Colon (tissue), 2 donors: ENCODE results near the gene ONECUT3.
"Not testable (repeated sequence)": the region's sequence is repeated elsewhere in the genome, so short reads cannot be mapped to it uniquely, and the experiment has no call there.

Experiments used
- FAIRE-seq: peaks from 2 replicates; lab custom pipeline; 2012; peaks lifted over from hg19 to GRCh38; lab: Jason Lieb, UNC
- donor health status: control.
- donor health status: control.

The ONECUT3 gene

DNA sequence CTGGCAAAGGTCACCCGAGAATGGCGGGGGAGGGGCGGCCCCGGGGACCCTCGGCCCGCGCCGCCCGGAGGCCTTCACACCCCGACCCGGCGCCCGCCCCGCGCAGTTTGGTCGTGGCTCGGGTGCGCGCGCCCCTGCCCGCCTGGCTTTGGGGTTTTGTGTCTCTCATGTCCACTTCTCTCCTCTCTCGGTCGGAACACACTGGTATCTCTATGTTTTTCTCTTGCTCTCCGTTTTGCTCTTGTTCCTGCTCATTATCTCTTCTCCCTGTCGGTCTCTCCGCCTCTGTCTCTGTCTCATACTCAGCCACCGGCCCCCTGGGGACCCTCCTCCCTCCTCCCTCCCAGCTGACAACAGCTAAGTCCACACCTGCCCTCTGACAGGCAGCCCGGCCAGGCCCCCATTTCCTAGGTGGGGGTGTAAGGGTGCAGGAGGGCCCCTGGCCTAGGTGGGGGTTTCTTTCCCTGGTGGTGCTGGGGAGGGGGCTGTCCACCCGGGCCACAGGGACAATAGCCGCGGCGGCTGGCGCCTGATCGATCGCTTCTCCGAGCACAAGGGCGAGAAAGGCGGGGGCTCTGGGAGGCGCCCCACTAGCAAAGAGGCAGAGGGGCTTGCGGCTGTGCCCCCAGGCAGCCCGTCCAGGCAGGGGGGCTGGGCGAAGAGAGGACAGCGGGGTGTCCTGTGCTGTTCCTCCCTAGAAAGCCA lies 2.3 kb downstream of the ONECUT3 start:
- no peak for FAIRE-seq

- no peak for FAIRE-seq
Observed at GRCh38 chr19:1756264-1756663, 3.0 kb downstream of the ONECUT3 start.

- FAIRE-seq: no peak
Observed at GRCh38 chr19:1756705-1757465, 3.6 kb downstream of the ONECUT3 start.

DNA sequence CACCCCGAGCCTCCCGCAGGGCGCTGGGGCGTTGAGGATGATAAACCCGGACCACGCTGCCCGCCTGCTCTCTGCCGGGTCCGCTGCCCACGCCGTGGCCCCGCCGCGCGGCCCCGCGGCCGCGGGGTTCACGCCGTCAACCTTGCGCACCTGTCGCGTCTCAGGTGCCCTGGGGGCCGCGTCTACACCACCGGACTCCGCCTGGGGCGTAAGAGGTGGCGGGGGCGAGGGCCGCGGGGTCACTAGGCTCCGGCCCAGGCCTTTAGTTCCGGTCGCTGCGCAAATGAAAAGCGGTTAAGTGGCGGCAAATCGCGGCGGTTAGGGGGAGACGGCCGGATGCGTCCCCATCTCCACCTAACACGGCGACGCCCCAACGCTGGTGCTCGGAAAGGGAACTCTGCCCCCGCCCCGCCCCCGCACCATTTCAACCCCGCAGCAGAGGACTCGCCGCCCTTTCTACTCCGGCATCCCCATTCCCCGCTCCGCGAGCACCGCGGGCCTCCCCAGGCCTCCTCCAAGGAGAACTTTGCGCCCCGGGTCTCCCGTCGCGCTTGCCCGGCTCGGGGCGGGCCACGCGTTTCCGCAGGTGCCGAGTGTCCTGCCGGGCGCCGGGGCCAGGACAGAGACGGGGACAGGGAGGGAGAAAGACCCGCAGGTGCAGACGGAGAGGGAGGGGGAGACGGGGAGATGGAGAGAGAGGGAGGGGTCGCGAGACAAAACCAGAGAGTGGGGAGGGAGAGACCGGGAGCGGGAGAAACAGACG lies 4.3 kb downstream of the ONECUT3 start:
- FAIRE-seq: no peak

DNA sequence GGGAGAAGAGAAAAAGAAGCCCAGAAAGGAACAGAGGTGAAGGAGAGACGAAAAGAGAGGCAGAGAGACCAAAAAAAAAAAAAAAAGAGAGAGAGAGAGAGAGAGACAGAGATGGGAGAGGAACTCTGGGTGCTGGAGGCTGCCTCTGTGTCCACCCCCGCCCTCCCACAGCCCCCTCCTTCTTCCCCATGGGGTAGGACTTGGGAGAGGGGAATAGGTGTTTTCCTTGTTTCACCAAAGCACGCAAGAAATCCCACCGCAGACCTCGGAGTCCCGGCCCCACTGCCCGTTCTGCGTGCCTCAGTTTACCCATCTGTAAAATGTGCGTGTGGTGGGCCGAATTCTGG lies 4.9 kb downstream of the ONECUT3 start:
- FAIRE-seq: no peak

DNA sequence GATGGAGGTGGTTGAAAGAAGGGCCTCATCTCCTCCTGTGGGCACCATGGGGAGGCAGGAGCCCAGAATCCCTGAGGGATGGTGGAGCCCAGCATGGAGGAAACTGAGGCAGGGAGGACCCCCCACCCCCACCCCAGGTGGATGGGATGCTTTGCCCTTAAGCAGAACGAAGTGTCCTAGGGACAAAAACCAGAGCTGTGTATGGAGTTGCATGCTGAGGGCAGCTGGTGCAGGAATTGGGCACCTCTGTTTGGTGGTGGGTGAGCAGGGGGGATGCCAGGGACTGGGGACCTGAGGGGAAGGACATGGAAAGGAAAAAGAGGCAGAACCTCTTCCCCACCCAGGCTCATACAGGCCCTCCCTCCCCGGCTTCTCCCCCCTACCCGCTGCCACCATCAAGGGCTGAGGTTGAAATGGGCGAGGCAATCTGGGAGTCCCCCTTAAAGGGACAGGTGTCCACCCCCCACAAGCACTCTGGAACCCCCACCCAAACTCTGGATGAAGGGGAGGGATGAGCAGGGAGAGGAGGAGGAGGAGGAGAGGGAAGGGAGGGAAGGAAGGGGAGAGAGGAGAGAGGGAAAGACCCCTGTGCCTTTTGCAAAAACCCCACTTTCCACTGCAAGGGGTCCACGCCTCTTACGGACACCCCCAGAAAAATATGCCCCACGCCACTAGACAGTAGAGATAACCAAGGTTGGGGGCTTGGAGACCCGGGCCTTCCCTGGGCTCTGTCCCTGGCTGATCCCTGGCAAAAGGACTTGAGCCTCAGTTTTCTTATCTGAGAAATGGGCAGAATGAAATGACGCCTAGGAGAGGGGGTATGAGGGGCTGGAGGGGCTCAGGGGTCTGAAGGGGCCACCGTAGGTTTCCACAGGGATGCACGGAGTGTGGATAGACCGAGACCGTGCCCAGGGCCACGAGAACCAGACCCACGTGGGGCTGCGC lies 5.9 kb downstream of the ONECUT3 start:
- FAIRE-seq: no peak

- no peak for FAIRE-seq
Observed at GRCh38 chr19:1760020-1760419, 6.7 kb downstream of the ONECUT3 start.

DNA sequence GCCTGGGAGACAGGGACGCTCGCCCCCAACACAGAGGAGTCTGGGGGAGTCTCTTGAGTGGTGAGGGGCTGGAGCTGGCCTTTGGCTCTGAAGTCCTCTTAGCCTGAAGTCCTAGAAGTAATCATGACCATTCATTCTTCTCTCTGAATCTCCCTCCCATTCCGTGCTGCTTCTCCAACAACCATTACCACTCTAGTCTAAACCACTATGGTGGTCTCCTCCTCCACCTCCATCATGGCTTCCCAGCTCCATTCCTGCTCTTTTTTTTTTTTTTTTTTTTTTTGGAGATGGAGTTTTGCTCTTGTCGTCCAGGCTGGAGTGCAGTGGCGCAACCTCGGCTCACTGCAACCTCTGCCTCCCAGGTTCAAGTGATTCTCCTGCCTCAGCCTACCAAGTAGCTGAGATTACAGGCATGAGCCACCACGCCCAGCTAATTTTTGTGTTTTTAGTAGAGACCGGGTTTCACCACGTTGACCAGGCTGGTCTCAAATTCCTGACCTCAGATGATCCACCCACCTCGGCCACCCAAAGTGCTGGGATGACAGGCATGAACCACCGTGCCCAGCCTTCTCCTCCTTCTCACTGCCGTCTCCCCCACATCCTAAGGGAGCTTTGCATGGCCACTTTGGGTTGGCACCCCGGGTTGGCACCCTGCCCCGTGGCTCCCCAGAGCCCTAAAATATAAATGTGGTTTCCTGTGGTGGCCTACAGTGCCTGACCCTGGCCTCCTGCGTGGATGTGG lies 7.7 kb downstream of the ONECUT3 start:
- FAIRE-seq: not testable (repeated sequence)

- no peak for FAIRE-seq
Observed at GRCh38 chr19:1761528-1762242, 8.4 kb downstream of the ONECUT3 start.

GRCh38 chr19:1762243-1763117 lies 9.2 kb downstream of the ONECUT3 start:
- FAIRE-seq: no peak

- FAIRE-seq: no peak
Observed at GRCh38 chr19:1763648-1764639, 10.6 kb downstream of the ONECUT3 start.

- FAIRE-seq: no peak
Observed at GRCh38 chr19:1764729-1765128, 11.4 kb downstream of the ONECUT3 start.

- FAIRE-seq: no peak
Observed at GRCh38 chr19:1765232-1765903, 12.1 kb downstream of the ONECUT3 start.

GRCh38 chr19:1765904-1766799 lies 12.8 kb downstream of the ONECUT3 start:
- FAIRE-seq: no peak

DNA sequence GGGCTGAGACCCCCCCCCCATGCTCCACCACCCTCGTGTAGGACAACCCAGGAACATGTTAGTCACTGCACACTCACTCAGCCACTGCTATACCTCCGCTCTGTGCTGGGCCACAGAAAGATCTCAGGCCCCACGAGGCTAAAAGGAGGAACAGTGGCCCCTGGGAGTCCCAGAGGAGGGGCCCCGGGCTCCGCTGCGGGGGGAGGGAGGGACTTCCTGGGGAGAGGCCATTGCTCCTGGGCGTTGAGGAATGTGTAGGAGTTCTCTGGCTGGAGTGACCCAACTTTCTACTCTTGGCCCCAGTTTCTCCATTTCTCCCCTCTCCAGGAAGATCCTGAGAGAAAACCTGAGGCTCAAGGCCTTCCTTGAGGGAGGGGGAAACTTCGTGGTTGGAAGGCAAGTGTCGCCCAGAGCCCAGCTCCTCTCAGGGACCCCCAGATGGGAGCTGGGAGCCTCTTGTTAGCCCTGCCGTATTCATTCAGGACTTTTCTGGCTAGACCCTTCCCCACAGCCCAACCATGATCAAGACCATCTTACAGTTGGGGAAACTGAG lies 13.6 kb downstream of the ONECUT3 start:
- FAIRE-seq: no peak

DNA sequence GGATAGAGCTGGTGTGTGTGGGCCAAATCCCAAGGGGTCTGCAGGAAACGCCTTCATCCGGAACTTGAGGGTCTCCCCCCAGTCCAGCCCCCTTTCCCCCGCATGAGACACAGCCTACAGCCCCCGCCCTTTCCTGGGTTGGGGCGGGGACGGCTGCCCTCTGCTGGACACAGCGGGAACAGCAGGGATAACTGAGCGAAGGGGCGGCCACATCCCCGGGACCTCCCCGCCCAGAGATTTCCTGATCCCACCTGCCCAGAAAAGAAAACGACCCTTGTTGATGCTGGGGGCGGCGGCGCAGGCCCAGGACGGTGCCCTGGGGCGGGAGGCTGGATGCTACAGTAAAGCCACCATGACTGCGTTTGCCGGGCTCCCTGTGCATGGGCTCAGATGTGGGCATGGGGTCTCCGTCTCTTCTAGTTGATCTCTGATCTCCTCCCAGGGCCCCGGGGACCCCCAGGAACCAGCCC lies 14.2 kb downstream of the ONECUT3 start:
- FAIRE-seq: no peak
